Stimulated activated CD8-positive, alpha-beta memory T cell treated with anti-CD3 and anti-CD28 coated beads, Interleukin-12 subunit alpha, Interleukin-12 subunit beta, amount 100 ng/mL, for 24 hours (primary cell): ENCODE results near the gene CCIN.
A peak's percentile ranks its signal among the peaks of the same experiment; 100 is the strongest.

ENCODE experiments used
- DNase-seq: peaks from one replicate; pipeline ENCODE4 v3.0.0-alpha.2; 2020; ENCODE audit errors: extremely low read depth

Gene CCIN

DNA sequence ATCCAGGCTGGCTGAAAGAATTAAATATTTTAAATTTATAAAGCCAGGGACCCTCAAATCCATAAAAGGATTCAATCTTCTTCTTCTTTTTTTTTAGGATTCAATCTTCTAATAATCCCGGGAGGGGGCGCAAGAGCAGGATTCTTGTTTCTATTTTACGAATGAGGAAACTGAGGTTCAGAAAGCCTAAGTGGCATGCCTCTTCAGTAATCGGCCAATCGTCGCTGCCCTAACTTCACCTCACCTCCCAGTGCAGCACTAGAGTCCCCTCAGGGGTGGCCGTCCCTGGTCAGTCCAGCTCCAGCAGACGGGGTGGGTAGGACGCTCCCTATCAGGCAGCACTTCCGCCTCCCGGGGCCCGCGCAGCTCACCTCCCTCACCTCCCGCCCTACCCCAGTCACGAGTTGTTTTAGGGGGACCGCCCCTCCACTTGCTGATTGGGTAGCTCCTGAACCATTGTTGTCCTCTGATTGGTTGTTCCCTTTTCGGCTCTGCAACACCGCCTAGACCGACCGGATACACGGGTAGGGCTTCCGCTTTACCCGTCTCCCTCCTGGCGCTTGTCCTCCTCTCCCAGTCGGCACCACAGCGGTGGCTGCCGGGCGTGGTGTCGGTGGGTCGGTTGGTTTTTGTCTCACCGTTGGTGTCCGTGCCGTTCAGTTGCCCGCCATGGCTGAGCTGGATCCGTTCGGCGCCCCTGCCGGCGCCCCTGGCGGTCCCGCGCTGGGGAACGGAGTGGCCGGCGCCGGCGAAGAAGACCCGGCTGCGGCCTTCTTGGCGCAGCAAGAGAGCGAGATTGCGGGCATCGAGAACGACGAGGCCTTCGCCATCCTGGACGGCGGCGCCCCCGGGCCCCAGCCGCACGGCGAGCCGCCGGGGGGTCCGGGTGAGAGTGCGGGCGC lies 21.5 kb downstream of the CCIN start, which contains the start of gene CLTA:
Gene CLTA (plus strand): TSS at position 534 of the 902 bp plus-strand sequence. CDS start 136 bp downstream, at position 670.
- DNase-seq = peak; percentile 90

DNA sequence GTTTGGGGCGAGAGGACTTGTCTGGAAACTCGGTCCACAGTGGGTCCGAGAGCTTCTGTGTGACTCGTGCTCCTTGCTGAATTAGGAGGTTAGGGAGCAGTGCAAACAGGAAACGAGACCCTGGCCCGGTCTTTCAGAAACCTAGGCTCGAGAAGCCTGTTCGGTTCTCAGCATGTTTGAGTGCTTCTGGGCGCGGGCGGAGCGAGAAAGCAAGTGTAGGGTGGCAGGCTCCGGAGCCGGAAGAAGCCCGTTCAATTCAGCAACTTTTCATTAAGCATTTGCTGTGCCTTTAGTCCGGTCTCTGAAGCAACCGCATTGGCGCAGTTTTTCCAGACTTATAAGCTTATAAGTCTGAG lies 22.1 kb downstream of the CCIN start:
- DNase-seq = peak; percentile 21

DNA sequence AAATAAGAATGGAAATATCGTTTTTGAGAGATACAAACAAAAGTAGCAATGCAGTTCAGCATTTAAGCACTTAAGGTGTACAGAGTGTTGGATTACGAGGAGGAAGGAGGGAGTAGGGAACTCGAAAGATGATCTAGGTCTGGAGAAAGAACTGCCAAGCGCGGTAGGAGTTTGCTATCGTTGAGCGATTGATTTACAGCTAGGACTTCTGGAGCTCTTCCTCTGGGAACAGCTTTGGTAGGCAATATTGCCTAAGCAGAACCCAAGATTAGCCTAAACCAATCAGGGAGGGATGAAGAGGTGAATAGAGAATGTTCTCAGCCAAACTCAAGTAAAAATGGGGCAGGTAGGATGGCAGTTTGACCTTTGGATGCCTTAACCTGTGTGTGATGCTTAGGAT lies 22.5 kb downstream of the CCIN start:
- DNase-seq = no peak

DNA sequence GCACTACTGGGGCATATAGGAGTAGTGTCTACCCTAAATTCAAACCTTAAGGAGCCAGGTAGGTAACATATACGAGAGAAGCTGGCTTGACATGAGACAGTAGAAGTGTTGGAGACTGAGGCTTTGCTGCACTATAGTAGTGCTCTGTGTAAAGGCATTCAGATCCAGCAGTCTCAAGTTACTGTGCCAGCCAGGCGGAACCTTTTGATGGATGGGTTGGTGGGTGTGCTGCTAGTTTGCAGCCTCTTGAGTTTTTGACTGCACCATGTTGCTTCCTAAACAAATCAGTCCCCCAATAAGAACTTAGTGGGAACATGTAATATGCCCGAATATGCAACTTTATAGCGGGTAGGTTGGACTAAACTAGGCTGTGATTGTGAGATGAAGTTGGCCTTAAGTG lies 23.0 kb downstream of the CCIN start:
- DNase-seq = no peak

DNA sequence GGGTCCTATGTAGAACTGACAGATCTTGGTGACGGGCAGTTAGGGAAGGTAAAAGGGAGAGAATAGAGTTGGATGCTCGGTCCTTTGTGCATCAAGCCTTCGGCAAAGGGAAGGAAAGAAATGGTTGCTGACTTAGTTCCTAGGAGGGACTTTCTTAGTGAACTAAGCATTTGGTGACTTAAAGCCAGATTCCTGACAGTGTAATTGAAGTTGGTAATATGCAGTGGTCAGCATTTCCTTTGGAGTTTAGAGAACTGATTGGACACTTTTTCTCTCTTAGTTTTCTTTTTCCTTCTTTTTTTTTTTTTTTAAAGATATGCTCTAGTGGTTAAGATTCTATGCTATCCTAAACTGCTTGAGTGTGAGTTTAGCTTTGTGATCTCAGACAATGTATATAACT lies 23.8 kb downstream of the CCIN start:
- DNase-seq = no peak

DNA sequence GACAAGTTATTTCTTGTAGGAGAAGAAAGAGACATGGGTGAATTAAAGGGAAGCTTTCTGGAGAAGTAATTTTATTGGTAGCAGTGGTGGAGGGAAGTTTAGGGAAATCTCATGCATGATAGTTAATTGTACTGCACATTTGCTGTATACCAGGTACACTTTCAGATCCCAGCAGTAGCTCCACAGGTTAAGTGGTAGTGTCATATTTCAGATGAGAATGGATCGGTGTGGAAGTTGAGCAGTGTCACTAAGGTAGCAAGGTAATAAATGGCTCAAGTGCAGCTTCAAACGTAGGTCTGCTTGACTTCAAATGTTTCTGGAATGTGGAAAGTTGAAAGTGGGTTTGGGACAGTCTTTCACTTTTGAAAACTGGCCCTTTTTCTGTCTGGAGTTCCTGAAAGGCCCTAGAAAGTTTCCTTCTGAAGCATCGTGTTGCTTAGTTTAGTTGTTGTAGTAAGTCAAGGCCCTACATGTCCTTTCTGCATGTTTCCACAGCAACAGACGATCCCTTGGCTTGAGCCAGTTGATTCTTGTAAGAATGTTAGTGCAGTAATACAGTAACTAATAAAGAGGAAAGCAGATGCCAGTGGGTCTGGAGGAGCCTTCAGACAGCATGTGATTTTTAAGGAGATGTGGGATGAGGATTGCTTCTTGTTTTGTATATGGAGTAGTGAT lies 25.3 kb downstream of the CCIN start:
- DNase-seq = no peak

DNA sequence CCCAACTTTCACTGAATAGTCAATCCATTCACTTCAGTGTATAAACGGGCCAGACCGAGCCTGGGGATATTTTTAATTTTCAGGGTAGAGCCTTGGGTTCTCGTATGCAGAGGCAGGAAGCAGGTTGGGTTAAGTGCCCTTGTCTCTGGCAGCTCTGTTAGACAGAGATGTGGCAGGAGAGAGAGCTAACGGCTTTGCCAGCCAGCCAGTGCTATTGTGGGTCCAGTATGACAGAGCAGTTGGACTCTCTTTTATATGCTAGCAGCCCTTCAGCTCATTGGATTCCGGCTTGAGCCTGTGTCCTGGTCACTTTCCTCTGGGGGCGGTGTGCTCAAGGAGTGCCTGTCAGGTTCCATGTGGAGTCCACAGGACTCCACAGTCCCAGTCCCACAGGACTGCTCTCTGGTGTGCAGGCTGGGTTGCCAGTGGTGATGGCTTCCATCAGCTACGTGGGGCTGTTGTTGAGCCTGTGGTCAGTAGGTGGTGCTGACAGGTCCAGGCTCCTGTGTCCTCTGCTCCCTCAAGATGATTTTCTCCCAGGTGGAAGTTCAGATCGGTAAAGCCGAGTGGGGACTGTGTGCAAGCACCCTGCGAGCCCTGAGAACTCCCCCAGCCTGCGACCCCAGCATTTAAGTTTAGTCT lies 35.8 kb downstream of the CCIN start:
- DNase-seq = no peak

DNA sequence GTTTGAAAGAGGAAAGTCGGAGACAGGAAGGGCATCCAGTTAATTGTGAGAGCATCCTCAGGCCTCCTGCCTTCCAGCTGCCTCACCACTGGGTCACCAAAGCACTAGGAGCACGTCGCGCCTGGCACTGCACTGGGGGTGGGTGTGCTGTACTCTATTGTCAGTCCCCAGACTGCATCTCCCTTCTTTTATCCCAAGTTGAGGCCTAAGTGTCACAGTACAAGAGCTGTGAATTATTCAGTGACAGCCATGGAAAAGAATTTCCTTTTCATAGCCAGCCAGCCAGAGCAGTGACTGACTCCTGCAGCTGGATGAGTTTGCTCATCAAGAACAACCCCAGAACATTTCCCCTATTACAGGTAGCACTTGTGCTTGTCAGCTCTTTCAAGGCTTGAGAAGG lies 37.8 kb downstream of the CCIN start:
- DNase-seq = no peak

DNA sequence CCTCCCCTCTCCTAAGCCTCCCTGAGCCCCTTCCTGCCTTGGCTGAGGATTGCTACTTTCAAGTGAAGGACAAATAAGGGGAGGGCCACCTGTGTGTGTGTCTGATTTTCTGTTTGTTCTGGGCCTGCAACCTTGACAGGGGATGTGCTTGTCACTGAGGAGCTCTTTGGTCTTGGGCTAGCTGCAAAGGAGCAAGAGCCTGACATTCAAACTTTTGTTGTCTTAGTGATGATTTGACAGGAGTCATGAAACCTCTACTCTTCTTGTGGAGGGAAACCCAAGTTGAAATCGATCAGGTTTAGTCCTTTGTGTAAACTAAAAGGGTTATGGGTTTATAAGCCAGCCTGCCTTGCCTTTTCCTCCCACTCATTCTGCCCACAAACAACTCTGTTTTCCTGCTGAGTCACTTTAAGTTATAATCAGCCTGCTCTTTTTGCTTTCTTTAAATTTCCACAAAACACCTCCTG lies 38.4 kb downstream of the CCIN start:
- no peak for DNase-seq

DNA sequence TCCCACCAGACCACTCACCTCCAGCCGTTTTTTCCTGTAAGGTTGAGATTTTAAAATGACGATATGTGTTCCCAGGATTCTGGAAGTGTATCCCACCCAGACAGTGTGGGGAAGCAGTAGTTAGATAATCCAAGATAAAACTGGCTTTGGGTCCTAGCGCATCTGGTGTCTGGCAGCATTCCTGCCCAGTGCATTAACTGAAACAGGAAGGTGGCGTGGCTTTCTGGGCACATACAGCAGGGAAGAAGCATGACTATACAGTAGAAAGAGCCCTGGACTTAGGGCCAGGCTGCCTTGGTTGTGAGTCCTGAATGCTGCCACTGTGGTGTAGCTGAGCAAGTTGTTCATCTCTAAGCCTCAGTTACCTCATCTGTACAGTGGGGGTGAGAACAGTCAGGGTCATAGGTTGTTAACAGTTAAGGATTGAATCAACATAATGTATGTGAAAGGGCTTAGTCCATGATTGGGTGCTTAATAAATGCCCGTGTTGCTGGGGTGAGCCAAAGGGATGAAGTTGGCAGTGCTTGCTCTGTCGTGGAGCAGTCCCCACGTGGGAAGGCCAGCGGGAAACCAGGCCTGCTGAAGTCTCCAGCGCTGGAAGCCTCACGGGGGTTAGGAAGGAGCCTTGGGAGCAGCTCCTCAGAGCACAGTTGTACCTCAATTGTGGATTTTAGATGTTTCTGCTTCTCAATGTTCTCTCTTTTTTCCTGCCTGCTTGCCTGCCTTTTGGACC lies 39.5 kb downstream of the CCIN start:
- DNase-seq = no peak

DNA sequence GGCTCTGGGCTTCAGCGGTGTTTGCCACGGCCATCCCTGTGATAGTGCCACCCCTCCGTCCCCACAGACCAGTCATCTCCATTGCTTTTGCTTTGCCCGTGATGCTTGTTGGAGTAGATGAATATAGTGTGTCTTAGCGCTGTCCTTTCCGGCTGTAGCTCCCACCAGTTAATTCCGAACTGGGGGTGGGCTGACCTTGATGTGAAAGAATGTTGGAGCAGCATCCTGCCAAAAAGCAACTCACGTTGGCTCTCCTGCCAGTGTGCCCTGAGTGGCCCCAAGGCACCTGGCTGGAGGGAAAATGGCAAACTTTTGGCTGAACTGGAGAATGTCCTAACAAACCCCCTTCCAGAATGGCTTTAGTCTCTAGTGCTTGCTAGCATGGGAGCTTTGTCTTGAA lies 41.5 kb downstream of the CCIN start:
- DNase-seq = no peak

DNA sequence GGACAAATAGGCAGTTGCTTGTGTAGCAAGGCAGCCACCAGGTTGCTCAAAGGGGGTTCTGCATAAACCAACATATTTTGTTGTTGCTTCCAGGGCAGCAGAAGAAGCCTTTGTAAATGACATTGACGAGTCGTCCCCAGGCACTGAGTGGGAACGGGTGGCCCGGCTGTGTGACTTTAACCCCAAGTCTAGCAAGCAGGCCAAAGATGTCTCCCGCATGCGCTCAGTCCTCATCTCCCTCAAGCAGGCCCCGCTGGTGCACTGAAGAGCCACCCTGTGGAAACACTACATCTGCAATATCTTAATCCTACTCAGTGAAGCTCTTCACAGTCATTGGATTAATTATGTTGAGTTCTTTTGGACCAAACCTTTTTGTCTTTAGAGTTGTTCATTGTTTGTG lies 42.3 kb downstream of the CCIN start:
- no peak for DNase-seq

DNA sequence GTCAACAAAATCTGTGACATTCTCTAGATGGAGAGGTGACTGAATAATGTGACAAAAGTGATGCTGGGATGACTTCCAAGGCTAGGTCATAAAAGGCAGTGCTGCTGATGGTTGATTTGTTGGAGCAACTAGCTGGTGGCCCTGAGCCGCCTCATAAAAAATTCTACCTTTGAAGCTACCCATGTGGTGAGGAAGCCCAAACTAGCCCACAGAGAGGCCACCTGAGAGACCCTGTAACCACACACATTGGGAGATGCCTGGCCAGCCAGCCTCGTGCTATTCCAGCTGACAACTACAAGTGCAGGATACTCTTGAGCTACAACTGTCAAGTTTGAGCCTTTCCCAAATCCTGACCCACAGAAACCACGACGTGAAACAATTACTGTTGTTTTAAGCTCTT lies 44.2 kb downstream of the CCIN start:
- no peak for DNase-seq

DNA sequence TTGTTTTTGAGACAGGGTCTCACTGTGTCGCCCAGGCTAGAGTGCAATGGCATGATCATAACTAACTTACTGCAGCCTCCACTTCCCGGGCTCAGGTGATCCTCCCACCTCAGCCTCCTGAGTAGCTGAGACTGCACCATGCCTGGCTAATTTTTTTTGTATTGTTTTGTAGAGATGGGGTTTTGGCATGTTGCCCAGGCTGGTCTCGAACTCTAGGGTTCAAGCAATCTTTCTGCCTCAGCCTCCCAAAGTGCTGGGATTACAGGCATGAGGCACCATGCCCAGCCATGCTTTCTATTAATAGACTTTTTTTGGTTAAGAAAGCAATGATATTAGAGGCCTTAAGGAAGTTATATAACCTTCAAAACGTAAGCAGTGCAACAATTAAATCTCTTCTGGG lies 44.8 kb downstream of the CCIN start:
- no peak for DNase-seq

DNA sequence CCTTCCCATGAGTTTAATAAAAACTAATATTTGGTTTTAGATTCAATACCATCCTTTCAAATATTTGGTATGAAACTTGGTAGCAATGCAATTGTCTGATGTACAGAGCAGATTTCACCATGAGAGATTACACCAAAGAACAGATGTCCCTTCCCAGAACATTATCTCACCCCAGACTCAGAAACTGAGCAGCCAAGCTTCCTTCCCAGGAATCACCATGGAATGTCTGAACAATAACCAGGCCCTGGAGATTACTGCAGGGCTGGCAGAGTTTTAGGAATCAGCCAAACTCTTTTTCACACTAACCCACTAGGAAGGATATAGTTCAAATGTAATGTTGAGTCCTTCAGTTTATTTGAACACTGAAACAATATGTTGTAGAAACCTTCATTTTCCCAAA lies 45.4 kb downstream of the CCIN start:
- DNase-seq = no peak

DNA sequence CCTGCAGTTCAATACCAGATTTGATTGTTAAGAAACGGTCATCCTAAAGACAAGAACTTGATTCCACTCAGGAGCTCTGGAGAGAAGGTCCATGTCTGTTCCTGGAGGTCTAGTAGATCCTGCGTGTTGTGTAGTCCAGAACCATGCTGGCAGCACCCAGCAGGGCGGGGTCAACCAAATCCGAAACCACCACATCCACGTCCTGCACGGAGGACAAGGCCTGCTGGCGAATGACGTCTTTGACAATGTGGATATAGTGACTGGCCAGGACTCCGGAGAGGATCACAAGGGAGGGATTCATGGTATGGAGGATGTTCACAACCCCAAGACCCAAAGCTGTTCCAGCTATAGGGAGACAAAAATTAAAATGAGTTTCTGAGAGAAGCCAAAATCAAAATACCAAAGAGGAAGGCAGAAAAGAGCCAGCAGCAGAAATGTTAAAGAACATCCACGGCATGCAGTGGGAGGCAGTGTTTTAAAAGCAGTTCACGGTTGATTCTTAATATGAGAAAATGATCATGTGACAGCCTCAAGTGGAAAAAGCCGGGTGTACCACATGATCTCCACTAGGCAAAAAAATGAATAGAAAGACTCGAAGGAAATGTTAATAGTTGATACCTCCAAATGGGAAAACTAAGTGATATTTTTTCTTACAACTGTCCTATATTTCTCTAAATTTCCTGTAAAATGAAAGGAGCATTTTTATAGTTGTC lies 48.2 kb downstream of the CCIN start:
- DNase-seq = no peak

DNA sequence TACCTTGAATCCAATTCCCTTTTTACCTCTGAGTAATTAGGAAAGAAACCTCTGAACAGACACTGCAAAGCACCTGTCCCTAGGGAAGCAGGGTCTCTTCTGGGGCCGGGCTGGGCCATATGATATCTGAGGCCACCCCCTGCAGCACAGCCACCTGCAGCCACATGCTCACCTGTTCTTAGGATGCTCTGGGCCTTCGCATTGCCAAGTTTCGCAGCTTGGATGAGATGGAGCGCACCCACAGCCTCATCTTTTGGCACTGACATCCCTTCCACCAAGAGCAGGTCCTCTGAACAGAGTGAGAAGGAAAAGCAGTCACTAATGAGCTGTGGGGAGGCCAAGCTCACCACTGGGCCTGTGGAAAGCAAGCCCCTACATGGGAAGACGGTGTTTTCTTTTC lies 48.8 kb downstream of the CCIN start:
- no peak for DNase-seq

DNA sequence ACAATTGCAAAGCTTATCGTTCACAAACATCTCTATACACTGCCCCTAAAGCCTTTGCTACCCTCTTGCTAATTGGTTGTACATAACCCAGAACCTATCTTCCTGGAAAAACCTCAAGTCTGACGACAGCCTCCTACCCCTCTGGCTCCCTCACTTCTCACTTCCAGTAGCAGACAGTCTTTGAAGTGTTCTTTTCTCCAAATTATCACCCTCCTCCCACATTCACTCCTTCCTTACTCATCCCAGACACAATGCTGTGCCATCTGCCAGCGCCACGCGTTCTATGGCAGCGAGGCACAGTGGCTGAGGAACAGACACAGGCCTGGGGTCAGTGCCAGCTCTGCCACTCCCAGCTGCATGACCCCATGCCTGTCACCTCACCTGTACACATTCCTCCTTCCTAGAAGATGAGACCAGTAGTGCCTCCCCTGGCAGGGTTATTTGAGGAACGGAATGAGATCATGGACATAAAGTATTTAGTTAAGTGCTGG lies 49.3 kb downstream of the CCIN start:
- DNase-seq = no peak
